Endothelial cell of umbilical vein (primary cell): ENCODE data around the gene ALAS2. TPM values are rescaled to one million over a fixed set of nuclear protein-coding genes. Genes with fewer than 3 reads are reported as not detected.

Experiments used
- BruUV-seq: library from RNA; stranded (reverse); fragments of 400-500 nt; replicated peaks from 2 replicates; lab custom pipeline; 2021; lab: Mats Ljungman, UMichigan
- CTCF ChIA-PET: fragments of 300-600, 350-600 bp; sonication (Branson Sonifier 250); formaldehyde crosslinking; loops from one replicate; lab custom pipeline; 2021; ENCODE audit warnings: antibody characterized with exemption, inconsistent platforms; lab: Charles Lee
- POLR2A ChIA-PET: fragments of 300-600, 350-600 bp; sonication (Branson Sonifier 250); formaldehyde crosslinking; loops from one replicate; lab custom pipeline; 2021; ENCODE audit warnings: antibody characterized with exemption, inconsistent platforms; lab: Charles Lee
- DNase-seq: peaks from one replicate; pipeline ENCODE4 v3.0.0-alpha.2; 2011; ENCODE audit warnings: low read depth, low spot score
- FAIRE-seq: peaks from 2 replicates; lab custom pipeline; 2011; peaks lifted over from hg19 to GRCh38; lab: Jason Lieb, UNC
- H2AFZ ChIP-seq: 2 replicates; pipeline ENCODE4 v1.6.0; 2012; ENCODE audit warnings: low read depth, low read length, control low read depth, inconsistent platforms
- H3K27ac ChIP-seq: 2 replicates; pipeline ENCODE4 v1.5.1; 2011; ENCODE audit warnings: low read depth, mild to moderate bottlenecking, control low read depth, low read length, moderate library complexity; ENCODE audit not compliant: insufficient read depth
- H3K27me3 ChIP-seq, 2 experiments: 2 replicates each; pipeline versions ENCODE4 v1.6.0 to v1.6.1; 2011; ENCODE audit warnings: low read length in 2 of 2, mixed read lengths in 1 of 2; ENCODE audit not compliant: control insufficient read depth in 2 of 2, insufficient read depth in 2 of 2
- H3K36me3 ChIP-seq, 2 experiments: 2 replicates in 1 of 2; 3 replicates in 1 of 2; pipeline ENCODE4 v1.5.1; 2011; ENCODE audit warnings: low read length in 2 of 2, mild to moderate bottlenecking in 1 of 2, moderate library complexity in 1 of 2; ENCODE audit not compliant: control insufficient read depth in 2 of 2, insufficient read depth in 2 of 2; ENCODE audit errors: extremely low read depth in 1 of 2
- H3K4me1 ChIP-seq: 3 replicates; pipeline ENCODE4 v1.5.1; 2011; ENCODE audit warnings: mild to moderate bottlenecking, low read length; ENCODE audit not compliant: control insufficient read depth, insufficient read depth; ENCODE audit errors: extremely low read depth
- H3K4me2 ChIP-seq: 2 replicates; pipeline ENCODE4 v1.6.1; 2011; ENCODE audit warnings: low read length, control low read depth, mixed read lengths; ENCODE audit not compliant: insufficient read depth
- H3K4me3 ChIP-seq, 3 experiments: fragments of 200-600 bp in 1 of 3; sonication (generic), shearing (Covaris generic) in 1 of 3; replicated peaks in 1 of 3; 2 replicates each; pipeline ENCODE4 v1.5.1; 2011 to 2016; ENCODE audit warnings: control low read depth in 3 of 3, low read length in 3 of 3, mild to moderate bottlenecking in 2 of 3, inconsistent platforms in 1 of 3, low read depth in 1 of 3, moderate library complexity in 1 of 3; ENCODE audit not compliant: insufficient read depth in 1 of 3
- H3K79me2 ChIP-seq: 2 replicates; pipeline ENCODE4 v1.6.0; 2012; ENCODE audit warnings: low read length, inconsistent platforms; ENCODE audit not compliant: control insufficient read depth, insufficient read depth
- H3K9ac ChIP-seq: replicated peaks from 2 replicates; pipeline ENCODE3; 2011; ENCODE audit warnings: low read length, control low read depth; ENCODE audit not compliant: insufficient read depth; ENCODE audit errors: extremely low read depth
- H3K9me1 ChIP-seq: replicated peaks from 3 replicates; pipeline ENCODE4 v1.6.0; 2011; ENCODE audit warnings: mild to moderate bottlenecking, low read length; ENCODE audit not compliant: control insufficient read depth, insufficient read depth; ENCODE audit errors: extremely low read depth
- H3K9me3 ChIP-seq: replicated peaks from 2 replicates; pipeline ENCODE4 v1.5.1; 2012; ENCODE audit warnings: low read length, inconsistent platforms; ENCODE audit not compliant: control insufficient read depth, insufficient read depth
- H4K20me1 ChIP-seq: replicated peaks from 2 replicates; pipeline ENCODE3; 2011; ENCODE audit warnings: mild to moderate bottlenecking, low read length; ENCODE audit not compliant: control insufficient read depth, insufficient read depth; ENCODE audit errors: extremely low read depth
- CTCF ChIP-seq, 2 donors: IDR thresholded peaks; 1 replicate in 1 of 2; 2 replicates in 1 of 2; pipeline ENCODE4 v1.5.1; 2011; ENCODE audit warnings: low read length in 2 of 2, mild to moderate bottlenecking in 2 of 2, moderate library complexity in 2 of 2, control low read depth in 1 of 2, inconsistent platforms in 1 of 2, low read depth in 1 of 2; ENCODE audit not compliant: insufficient read depth in 1 of 2; ENCODE audit errors: extremely low read depth in 1 of 2
- EZH2 ChIP-seq: IDR thresholded peaks from 2 replicates; pipeline ENCODE4 v1.6.1; 2012; ENCODE audit warnings: borderline replicate concordance, low read depth, mild to moderate bottlenecking, moderate library complexity, low read length, inconsistent platforms; ENCODE audit not compliant: severe bottlenecking
- FOS ChIP-seq: IDR thresholded peaks from 2 replicates; pipeline ENCODE4 v1.6.1; 2011; ENCODE audit warnings: mild to moderate bottlenecking, low read length, moderate library complexity, borderline replicate concordance; ENCODE audit not compliant: insufficient read depth
- GATA2 ChIP-seq: IDR thresholded peaks from 2 replicates; pipeline ENCODE4 v1.7.0; 2011; ENCODE audit warnings: low read depth, mild to moderate bottlenecking, moderate library complexity, mixed read lengths, low read length; ENCODE audit not compliant: insufficient read length, insufficient read depth
- JUN ChIP-seq: IDR thresholded peaks from 2 replicates; pipeline ENCODE4 v1.6.1; 2011; ENCODE audit warnings: borderline replicate concordance, low read depth; ENCODE audit not compliant: insufficient read length, insufficient read depth
- MAX ChIP-seq: IDR thresholded peaks from 2 replicates; pipeline ENCODE4 v1.6.1; 2011; ENCODE audit not compliant: insufficient read depth, insufficient read length
- MYC ChIP-seq: IDR thresholded peaks from one replicate; pipeline ENCODE4 v1.6.1; 2011; ENCODE audit warnings: mild to moderate bottlenecking, low read depth, low read length
- POLR2A ChIP-seq: IDR thresholded peaks from 2 replicates; pipeline ENCODE4 v1.6.1; 2012; ENCODE audit warnings: low read depth, mild to moderate bottlenecking, control low read depth, low read length
- POLR2AphosphoS5 ChIP-seq: IDR thresholded peaks from 2 replicates; pipeline ENCODE4 v1.6.1; 2012; ENCODE audit warnings: low read depth, mild to moderate bottlenecking, control low read depth, low read length, moderate library complexity; ENCODE audit not compliant: insufficient read depth
- dilution Hi-C: fragments of 300-500 bp; cut with MboI; formaldehyde crosslinking; loops from one replicate; pipeline ENCODE4 v1.15.0; 2019; ENCODE audit warnings: low sequenced_read_pairs; ENCODE audit not compliant: extremely low pct_ligation_motif_present
- intact Hi-C: fragments of 100-400 bp; cut with micrococcal nuclease; formaldehyde crosslinking; loops from one replicate; pipeline ENCODE4 v1.10.0; 2022
- polyA plus RNA-seq, 4 experiments: library from polyadenylated mRNA; depleted of rRNA in 3 of 4; stranded (reverse) in 3 of 4; unstranded in 1 of 4; fragments of >200 nt; gene quantifications; 2 replicates each; pipeline versions ENCODE4 v1.2.1 to v1.2.3, GENCODE V29; 2011 to 2012; ENCODE audit warnings: missing spikeins in 1 of 4
- total RNA-seq: library from RNA; stranded (reverse); gene quantifications from 2 replicates; pipeline ENCODE4 v1.2.3, GENCODE V29; 2021

The ALAS2 gene
- total and polyA plus RNA-seq, 2 donors (not counting 3 experiments of a cell fraction or from before 2014, with no cell fraction given): not detected

GRCh38 chrX:55041514-55041913 is 10.7 kb upstream of the ALAS2 start:
- no peak overlapping the region for H3K9ac ChIP-seq
- no peaks in the 10 kb centered on the region for H3K9me1 ChIP-seq
- BruUV-seq: no TSS peak
- H3K4me2 ChIP-seq: no peak overlapping the region
- H3K4me1 ChIP-seq: no peaks in the 10 kb centered on the region
- H3K27me3 ChIP-seq: no peaks in the 10 kb centered on the region
- H3K79me2 ChIP-seq: no peaks in the 10 kb centered on the region
- DNase-seq (no peak), FAIRE-seq (no peak)
- intact Hi-C loops (no loop called here), dilution Hi-C loops (no loop called here)
- TF ChIP-seq POLR2A (no peak), FOS (no peak), MYC (no peak), JUN (no peak), CTCF (IDR thresholded peaks at IDR 0.05; ENCODE audit: extremely low read depth in 1 of 2, insufficient read depth in 1 of 2, low read depth in 1 of 2, low read length in 2 of 2) (no peak), MAX (no peak), GATA2 (no peak), POLR2AphosphoS5 (no peak), EZH2 (no peak)
- no peaks in the 10 kb centered on the region for H4K20me1 ChIP-seq
- H2AFZ ChIP-seq: no peak overlapping the region
- POLR2A ChIA-PET: no interaction called here
- no peak overlapping the region for H3K27ac ChIP-seq
- H3K36me3 ChIP-seq: no peaks in the 10 kb centered on the region
- CTCF ChIA-PET: no interaction called here
- no peaks in the 10 kb centered on the region for H3K9me3 ChIP-seq
- H3K4me3 ChIP-seq: no peak overlapping the region
